ENCODE results near the gene ALOX12B. TPM values are rescaled to one million over a fixed set of nuclear protein-coding genes. Genes with fewer than 3 reads are reported as not detected.

ALOX12B gene
- total RNA-seq, 2 donors from 2014 or later, result not detected

- Histone ChIP-seq H3K4me1 (peaks cover 58% of the 10 kb centered on the region), H3K4me3 (peak overlapping the region in 1 of 2 donors; percentile 28), H3K27ac (peak overlapping the region; percentile 37 to 78 (median 62)), H3K27me3 (peaks cover 0 to 31% of the 10 kb centered on the region in 2 donors), H3K36me3 (replicated peaks in 1 of 2; ENCODE audit: insufficient read depth in 1 of 2, low read depth in 2 of 2) (no peaks in the 10 kb centered on the region), H3K9me3 (no peaks in the 10 kb centered on the region)
- WGBS, 2 donors, result 0% methylated on average over 24 to 38 of the region's 38 CpGs
- TF ChIP-seq POLR2A (IDR thresholded peaks at IDR 0.05), result peak in 1 of 3 donors; percentile 10
- TF ChIP-seq CTCF (IDR thresholded peaks at IDR 0.05), result peak; percentile 72 to 92 (median 86)
- ATAC-seq (peak; percentile 79), DNase-seq (peak; percentile 90 to 96 (median 91))
- intact Hi-C loops (cut with DNase I), result no loop called here
These were observed 31.5 kb upstream of the ALOX12B start for GRCh38 chr17:8118769-8119580.

- DNase-seq (peak in 3 of 4 donors; percentile 41 to 55 (median 42)), ATAC-seq (peak; percentile 15)
- H3K27ac ChIP-seq, result peak within 1 kb of the TSS; percentile 37 to 78 (median 62)
- peaks cover 50% of the 10 kb centered on the region for H3K4me1 ChIP-seq
- no peak for TF ChIP-seq POLR2A (IDR thresholded peaks at IDR 0.05)
- no peak for TF ChIP-seq CTCF (IDR thresholded peaks at IDR 0.05)
- H3K9me3 ChIP-seq, result no peaks in the 10 kb centered on the region
- WGBS, 2 donors, result 4 to 7% methylated on average over 18 to 30 of the region's 33 CpGs
- H3K36me3 ChIP-seq (replicated peaks in 1 of 2; ENCODE audit: insufficient read depth in 1 of 2, low read depth in 2 of 2), result no peaks in the 10 kb centered on the region
- peaks cover 0 to 23% of the 10 kb centered on the region in 2 donors for H3K27me3 ChIP-seq
- intact Hi-C loops (cut with DNase I), result no loop called here
- H3K4me3 ChIP-seq, result peak within 1 kb of the TSS in 1 of 2 donors; percentile 28
These were observed 30.7 kb upstream of the ALOX12B start, which contains the start of gene ALOXE3 for GRCh38 chr17:8117980-8118768. TSS of gene ALOXE3 (minus strand) at chr17:8118514. CDS start at chr17:8117990, 524 bp downstream.

- TF ChIP-seq CTCF (IDR thresholded peaks at IDR 0.05) (no peak), POLR2A (IDR thresholded peaks at IDR 0.05) (no peak)
- no peaks in the 10 kb centered on the region for H3K9me3 ChIP-seq
- no peak overlapping the region for H3K27ac ChIP-seq
- peaks cover 43% of the 10 kb centered on the region for H3K4me1 ChIP-seq
- WGBS, 2 donors, result 12 to 29% methylated on average over 15 to 18 of the region's 18 CpGs
- no peak overlapping the region for H3K4me3 ChIP-seq
- ATAC-seq (no peak), DNase-seq (no peak)
- H3K27me3 ChIP-seq, result peaks cover 0 to 16% of the 10 kb centered on the region in 2 donors
- no peaks in the 10 kb centered on the region for H3K36me3 ChIP-seq (replicated peaks in 1 of 2; ENCODE audit: insufficient read depth in 1 of 2, low read depth in 2 of 2)
- intact Hi-C loops (cut with DNase I), result no loop called here
These were observed 30.0 kb upstream of the ALOX12B start for GRCh38 chr17:8117367-8117979.

- Histone ChIP-seq H3K9me3 (no peaks in the 10 kb centered on the region), H3K27me3 (peaks cover 0 to 11% of the 10 kb centered on the region in 2 donors), H3K27ac (no peak overlapping the region), H3K36me3 (replicated peaks in 1 of 2; ENCODE audit: insufficient read depth in 1 of 2, low read depth in 2 of 2) (no peaks in the 10 kb centered on the region), H3K4me1 (peaks cover 36% of the 10 kb centered on the region), H3K4me3 (no peak overlapping the region)
- intact Hi-C loops (cut with DNase I), result no loop called here
- no peak for TF ChIP-seq POLR2A (IDR thresholded peaks at IDR 0.05)
- TF ChIP-seq CTCF (IDR thresholded peaks at IDR 0.05), result no peak
- DNase-seq (no peak), ATAC-seq (no peak)
- WGBS, 2 donors, result 39 to 62% methylated on average over 17 to 18 of the region's 18 CpGs
These were observed 29.3 kb upstream of the ALOX12B start for GRCh38 chr17:8116776-8117175.
